HEK293 (cell line): ENCODE measurements around the gene CCDC201.
A peak's percentile ranks its signal among the peaks of the same experiment; 100 is the strongest.

ENCODE experiments used
- CTCF ChIA-PET: fragments of 350-600 bp; formaldehyde crosslinking; extraction: SDS; loops from one replicate; lab custom pipeline; 2021; ENCODE audit warnings: antibody characterized with exemption; lab: Yijun Ruan, JAX
- POLR2A ChIA-PET: fragments of 300-600 bp; formaldehyde crosslinking; extraction: SDS; loops from one replicate; lab custom pipeline; 2020; ENCODE audit warnings: antibody characterized with exemption, inconsistent platforms; lab: Yijun Ruan, JAX
- H3K27ac ChIP-seq: fragments of 200-500 bp; sonication (Bioruptor generic); 2 replicates; pipeline ENCODE4 v1.5.1; 2014; ENCODE audit warnings: low read depth, low read length, control low read depth, inconsistent platforms; ENCODE audit errors: extremely low read depth
- H3K36me3 ChIP-seq, 2 experiments: fragments of 200-500 bp in 1 of 2; sonication (Bioruptor generic) in 1 of 2; 1 replicate in 1 of 2; 2 replicates in 1 of 2; pipeline ENCODE4 v1.5.1; 2014 to 2017; ENCODE audit warnings: inconsistent platforms in 2 of 2, low read length in 2 of 2; ENCODE audit not compliant: control insufficient read depth in 2 of 2, insufficient read depth in 1 of 2
- H3K4me1 ChIP-seq: fragments of 200-500 bp; sonication (Bioruptor generic); 2 replicates; pipeline ENCODE4 v1.5.1; 2014; ENCODE audit warnings: mild to moderate bottlenecking, low read length, inconsistent platforms; ENCODE audit not compliant: control insufficient read depth, insufficient read depth
- H3K4me3 ChIP-seq: 2 replicates; pipeline ENCODE4 v1.5.1; 2011; ENCODE audit warnings: low read depth, mild to moderate bottlenecking, control low read depth, low read length, moderate library complexity
- H3K9me3 ChIP-seq: fragments of 200-500 bp; sonication (Bioruptor generic); 2 replicates; pipeline ENCODE4 v1.5.1; 2014; ENCODE audit warnings: low read depth, low read length, inconsistent platforms; ENCODE audit not compliant: control insufficient read depth, insufficient read depth
- EGR2 ChIP-seq: fragments of 450-650 bp; formaldehyde crosslinking; IDR thresholded peaks from 2 replicates; pipeline ENCODE4 v1.5.1; 2016; ENCODE audit warnings: low read depth, missing biosample characterization, missing genetic modification characterization
- KLF16 ChIP-seq: fragments of 450-650 bp; formaldehyde crosslinking; IDR thresholded peaks from 2 replicates; pipeline ENCODE4 v1.5.1; 2017; ENCODE audit warnings: missing biosample characterization, missing genetic modification characterization
- KLF17 ChIP-seq: fragments of 450-650 bp; formaldehyde crosslinking; IDR thresholded peaks from 2 replicates; pipeline ENCODE4 v1.5.1; 2016; ENCODE audit warnings: missing biosample characterization, missing genetic modification characterization
- KLF9 ChIP-seq: fragments of 450-650 bp; formaldehyde crosslinking; IDR thresholded peaks from 2 replicates; pipeline ENCODE4 v1.5.1; 2016; ENCODE audit warnings: missing biosample characterization, missing genetic modification characterization, low read depth
- MYNN ChIP-seq: fragments of 450-650 bp; formaldehyde crosslinking; IDR thresholded peaks from 2 replicates; pipeline ENCODE4 v1.5.1; 2016; ENCODE audit warnings: missing biosample characterization, missing genetic modification characterization, borderline replicate concordance
- OVOL3 ChIP-seq: fragments of 450-650 bp; formaldehyde crosslinking; IDR thresholded peaks from 2 replicates; pipeline ENCODE4 v1.5.1; 2016; ENCODE audit warnings: missing biosample characterization, missing genetic modification characterization
- SCRT2 ChIP-seq: fragments of 450-650 bp; formaldehyde crosslinking; IDR thresholded peaks from 2 replicates; pipeline ENCODE4 v1.5.1; 2016; ENCODE audit warnings: missing biosample characterization, missing genetic modification characterization
- SP3 ChIP-seq: fragments of 450-650 bp; formaldehyde crosslinking; IDR thresholded peaks from 2 replicates; pipeline ENCODE4 v1.5.1; 2016; ENCODE audit warnings: missing biosample characterization, missing genetic modification characterization
- SP7 ChIP-seq: fragments of 450-650 bp; formaldehyde crosslinking; IDR thresholded peaks from 2 replicates; pipeline ENCODE4 v1.5.1; 2016; ENCODE audit warnings: missing biosample characterization, missing genetic modification characterization
- TRIM28 ChIP-seq: IDR thresholded peaks from 2 replicates; pipeline ENCODE4 v1.6.1; 2011; ENCODE audit warnings: low read length, control low read depth, borderline replicate concordance
- ZBTB8A ChIP-seq: fragments of 450-650 bp; formaldehyde crosslinking; IDR thresholded peaks from 2 replicates; pipeline ENCODE4 v1.5.1; 2016; ENCODE audit warnings: missing biosample characterization, missing genetic modification characterization
- ZNF148 ChIP-seq: fragments of 450-650 bp; formaldehyde crosslinking; IDR thresholded peaks from 2 replicates; pipeline ENCODE4 v1.5.0; 2017; ENCODE audit warnings: missing biosample characterization, missing genetic modification characterization, borderline replicate concordance
- ZNF394 ChIP-seq: fragments of 450-650 bp; formaldehyde crosslinking; IDR thresholded peaks from 2 replicates; pipeline ENCODE4 v1.5.1; 2016; ENCODE audit warnings: missing biosample characterization, missing genetic modification characterization, mild to moderate bottlenecking, moderate library complexity, borderline replicate concordance
- ZNF416 ChIP-seq: fragments of 450-650 bp; formaldehyde crosslinking; IDR thresholded peaks from 2 replicates; pipeline ENCODE4 v1.5.1; 2016; ENCODE audit warnings: missing biosample characterization, missing genetic modification characterization
- ZNF473 ChIP-seq: fragments of 450-650 bp; formaldehyde crosslinking; IDR thresholded peaks from 2 replicates; pipeline ENCODE4 v1.5.1; 2017; ENCODE audit warnings: missing biosample characterization, missing genetic modification characterization
- ZNF510 ChIP-seq: fragments of 450-650 bp; formaldehyde crosslinking; IDR thresholded peaks from 2 replicates; pipeline ENCODE4 v1.5.1; 2018; ENCODE audit warnings: mild to moderate bottlenecking, missing genetic modification characterization, missing biosample characterization; ENCODE audit not compliant: insufficient replicate concordance
- ZNF596 ChIP-seq: fragments of 450-650 bp; IDR thresholded peaks from 2 replicates; pipeline ENCODE4 v1.5.0; 2018; ENCODE audit warnings: missing biosample characterization, mild to moderate bottlenecking, missing genetic modification characterization, moderate library complexity
- ZNF677 ChIP-seq: fragments of 450-650 bp; IDR thresholded peaks from 2 replicates; pipeline ENCODE4 v1.5.0; 2018; ENCODE audit warnings: missing biosample characterization, mild to moderate bottlenecking, missing genetic modification characterization, moderate library complexity
- TF ChIP-seq, protein P1 (sequence below): fragments of 450-650 bp; formaldehyde crosslinking; IDR thresholded peaks from 2 replicates; pipeline ENCODE4 v1.5.1; 2017; ENCODE audit warnings: missing biosample characterization, missing genetic modification characterization
- TF ChIP-seq, protein P2 (sequence below): fragments of 450-650 bp; IDR thresholded peaks from 2 replicates; pipeline ENCODE4 v1.5.1; 2018; ENCODE audit warnings: missing biosample characterization, mild to moderate bottlenecking, missing genetic modification characterization

Gene CCDC201

DNA sequence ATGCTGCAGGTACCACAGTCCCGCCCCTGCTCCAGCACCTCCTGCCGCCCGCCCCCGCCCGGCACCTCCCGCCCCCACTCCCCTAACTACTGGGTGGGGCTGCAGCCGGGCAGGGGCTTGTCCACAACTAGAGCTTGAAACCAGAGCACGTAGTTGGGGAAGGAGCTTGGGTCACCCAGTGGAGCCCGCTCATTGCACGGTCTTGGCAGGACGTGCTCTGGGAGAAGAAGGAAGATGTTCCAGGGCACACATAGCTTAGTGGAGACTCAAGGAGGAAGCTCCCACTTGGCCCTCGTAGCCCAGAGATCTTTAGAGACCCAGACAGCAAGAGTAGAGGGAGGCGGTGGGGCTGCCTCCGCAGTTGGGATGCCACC lies 16.1 kb upstream of the CCDC201 start:
- no peaks in the 10 kb centered on the region for H3K4me1 ChIP-seq
- POLR2A ChIA-PET = no interaction called here
- TF ChIP-seq, protein P1, sequence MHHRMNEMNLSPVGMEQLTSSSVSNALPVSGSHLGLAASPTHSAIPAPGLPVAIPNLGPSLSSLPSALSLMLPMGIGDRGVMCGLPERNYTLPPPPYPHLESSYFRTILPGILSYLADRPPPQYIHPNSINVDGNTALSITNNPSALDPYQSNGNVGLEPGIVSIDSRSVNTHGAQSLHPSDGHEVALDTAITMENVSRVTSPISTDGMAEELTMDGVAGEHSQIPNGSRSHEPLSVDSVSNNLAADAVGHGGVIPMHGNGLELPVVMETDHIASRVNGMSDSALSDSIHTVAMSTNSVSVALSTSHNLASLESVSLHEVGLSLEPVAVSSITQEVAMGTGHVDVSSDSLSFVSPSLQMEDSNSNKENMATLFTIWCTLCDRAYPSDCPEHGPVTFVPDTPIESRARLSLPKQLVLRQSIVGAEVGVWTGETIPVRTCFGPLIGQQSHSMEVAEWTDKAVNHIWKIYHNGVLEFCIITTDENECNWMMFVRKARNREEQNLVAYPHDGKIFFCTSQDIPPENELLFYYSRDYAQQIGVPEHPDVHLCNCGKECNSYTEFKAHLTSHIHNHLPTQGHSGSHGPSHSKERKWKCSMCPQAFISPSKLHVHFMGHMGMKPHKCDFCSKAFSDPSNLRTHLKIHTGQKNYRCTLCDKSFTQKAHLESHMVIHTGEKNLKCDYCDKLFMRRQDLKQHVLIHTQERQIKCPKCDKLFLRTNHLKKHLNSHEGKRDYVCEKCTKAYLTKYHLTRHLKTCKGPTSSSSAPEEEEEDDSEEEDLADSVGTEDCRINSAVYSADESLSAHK (tag by site-specific recombination) = no peak
- TF ChIP-seq KLF16 (tag by site-specific recombination) = no peak
- TF ChIP-seq EGR2 = no peak
- no peak for TF ChIP-seq KLF17 (tag by site-specific recombination)
- no peak for TF ChIP-seq ZNF596
- no peak for TF ChIP-seq ZNF677 (tag by site-specific recombination)
- no peak for TF ChIP-seq MYNN (tag by site-specific recombination)
- TF ChIP-seq ZNF394 (tag by site-specific recombination) = no peak
- no peak for TF ChIP-seq ZNF148
- no peak for TF ChIP-seq ZNF416 (tag by site-specific recombination)
- no peak for TF ChIP-seq SCRT2 (tag by site-specific recombination)
- TF ChIP-seq OVOL3 (tag by site-specific recombination) = no peak
- TF ChIP-seq, protein P2, sequence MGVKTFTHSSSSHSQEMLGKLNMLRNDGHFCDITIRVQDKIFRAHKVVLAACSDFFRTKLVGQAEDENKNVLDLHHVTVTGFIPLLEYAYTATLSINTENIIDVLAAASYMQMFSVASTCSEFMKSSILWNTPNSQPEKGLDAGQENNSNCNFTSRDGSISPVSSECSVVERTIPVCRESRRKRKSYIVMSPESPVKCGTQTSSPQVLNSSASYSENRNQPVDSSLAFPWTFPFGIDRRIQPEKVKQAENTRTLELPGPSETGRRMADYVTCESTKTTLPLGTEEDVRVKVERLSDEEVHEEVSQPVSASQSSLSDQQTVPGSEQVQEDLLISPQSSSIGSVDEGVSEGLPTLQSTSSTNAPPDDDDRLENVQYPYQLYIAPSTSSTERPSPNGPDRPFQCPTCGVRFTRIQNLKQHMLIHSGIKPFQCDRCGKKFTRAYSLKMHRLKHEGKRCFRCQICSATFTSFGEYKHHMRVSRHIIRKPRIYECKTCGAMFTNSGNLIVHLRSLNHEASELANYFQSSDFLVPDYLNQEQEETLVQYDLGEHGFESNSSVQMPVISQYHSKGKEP (tag by site-specific recombination) = no peak
- no peak for TF ChIP-seq SP7 (tag by site-specific recombination)
- no peak for TF ChIP-seq ZNF473 (tag by site-specific recombination)
- no peak for TF ChIP-seq KLF9
- no peak for TF ChIP-seq TRIM28
- TF ChIP-seq SP3 (tag by site-specific recombination) = no peak
- no peak for TF ChIP-seq ZBTB8A (tag by site-specific recombination)
- no peak for TF ChIP-seq ZNF510 (tag by site-specific recombination)
- TF ChIP-seq, all 188 proteins: peak for 0
- no peak overlapping the region for H3K27ac ChIP-seq
- H3K36me3 ChIP-seq = no peaks in the 10 kb centered on the region
- peak overlapping the region; percentile 10 for H3K4me3 ChIP-seq
- no peaks in the 10 kb centered on the region for H3K9me3 ChIP-seq
- CTCF ChIA-PET = interaction anchor here (0.6 to 1.4 kb wide), 5 partner anchors 24 to 433 kb away, joined by 3 to 4 read pairs (median 3); no protein-coding TSS in a partner anchor
